K562 (cell line): Measurements from ENCODE around the gene CPEB1. TPM values are rescaled to one million over a fixed set of nuclear protein-coding genes. Genes with fewer than 3 reads are reported as not detected.
A peak's percentile ranks its signal among the peaks of the same experiment; 100 is the strongest.

ENCODE experiments used
- ATAC-seq: fragments of 200-7000 bp; cut with Tn5 transposase; 3 replicates; pipeline ENCODE4 v1.9.1; 2020; ENCODE audit warnings: moderate library complexity
- BruUV-seq: library from RNA; stranded (reverse); fragments of 400-500 nt; replicated peaks from 2 replicates; lab custom pipeline; 2021; lab: Mats Ljungman, UMichigan
- CTCF ChIA-PET: fragments of 300-600 bp; formaldehyde crosslinking; extraction: SDS; loops from one replicate; lab custom pipeline; 2021; ENCODE audit warnings: low intra/inter-chr PET ratio; lab: Yijun Ruan, JAX
- POLR2A ChIA-PET: fragments of 300-600, 350-650 bp; sonication (Branson Sonifier 250); formaldehyde crosslinking; extraction: SDS; loops from one replicate; lab custom pipeline; 2021; ENCODE audit warnings: antibody characterized with exemption, inconsistent platforms; lab: Yijun Ruan, JAX
- DNase-seq, 4 experiments: peaks; one replicate each; pipeline versions ENCODE4 v3.0.0 to v3.0.0-alpha.2; 2011 to 2018; ENCODE audit warnings: low spot score in 3 of 4, mixed read lengths in 3 of 4; ENCODE audit errors: extremely low read depth in 1 of 4
- FAIRE-seq: peaks from 2 replicates; lab custom pipeline; 2011; peaks lifted over from hg19 to GRCh38; lab: Jason Lieb, UNC
- H2AFZ ChIP-seq: 2 replicates; pipeline ENCODE4 v1.6.0; 2011; ENCODE audit warnings: low read depth, low read length, control low read depth, inconsistent platforms
- H3K27ac ChIP-seq: fragments of 200-600 bp; 3 replicates; pipeline ENCODE4 v1.8.0; 2011; ENCODE audit warnings: low read depth, mild to moderate bottlenecking, control low read depth, inconsistent platforms, low read length, moderate library complexity, mixed read lengths; ENCODE audit errors: extremely low read depth
- H3K27me3 ChIP-seq, 2 experiments: fragments of 300-600 bp in 1 of 2; 2 replicates in 1 of 2; 3 replicates in 1 of 2; pipeline versions ENCODE4 v1.6.0 to v1.8.0; 2011; ENCODE audit warnings: inconsistent platforms in 2 of 2, low read length in 2 of 2, mild to moderate bottlenecking in 1 of 2, mixed read lengths in 1 of 2, moderate library complexity in 1 of 2; ENCODE audit not compliant: control insufficient read depth in 2 of 2, insufficient read depth in 2 of 2
- H3K36me3 ChIP-seq: fragments of 300-600 bp; 3 replicates; pipeline ENCODE4 v1.8.0; 2011; ENCODE audit warnings: mild to moderate bottlenecking, low read length, inconsistent platforms; ENCODE audit not compliant: control insufficient read depth, insufficient read depth
- H3K4me1 ChIP-seq, 2 experiments: fragments of 200-600 bp in 1 of 2; replicated peaks in 1 of 2; 2 replicates in 1 of 2; 3 replicates in 1 of 2; pipeline versions ENCODE4 v1.5.1 to v1.8.0; 2011; ENCODE audit warnings: inconsistent platforms in 2 of 2, low read length in 2 of 2, mild to moderate bottlenecking in 1 of 2, mixed read lengths in 1 of 2, moderate library complexity in 1 of 2; ENCODE audit not compliant: control insufficient read depth in 2 of 2, insufficient read depth in 2 of 2
- H3K4me2 ChIP-seq: 2 replicates; pipeline ENCODE4 v1.6.1; 2011; ENCODE audit warnings: low read length, control low read depth, inconsistent platforms, mixed read lengths; ENCODE audit not compliant: insufficient read depth
- H3K4me3 ChIP-seq: fragments of 200-600 bp; sonication (generic), shearing (Covaris generic); 2 replicates; pipeline ENCODE4 v1.5.1; 2016; ENCODE audit warnings: control low read depth, inconsistent platforms
- H3K79me2 ChIP-seq: fragments of 200-600 bp; 3 replicates; pipeline ENCODE4 v1.8.0; 2011; ENCODE audit warnings: low read length, inconsistent platforms; ENCODE audit not compliant: control insufficient read depth, insufficient read depth
- H3K9ac ChIP-seq, 2 experiments: 2 replicates each; pipeline versions ENCODE4 v1.6.0 to v1.6.1; 2011; ENCODE audit warnings: low read depth in 2 of 2, low read length in 2 of 2, control low read depth in 1 of 2, inconsistent platforms in 1 of 2, mild to moderate bottlenecking in 1 of 2, mixed read lengths in 1 of 2; ENCODE audit not compliant: insufficient read depth in 1 of 2
- H3K9me1 ChIP-seq: one replicate; pipeline ENCODE4 v1.6.0; 2011; ENCODE audit warnings: inconsistent platforms, mild to moderate bottlenecking, low read length, moderate library complexity; ENCODE audit not compliant: control insufficient read depth, insufficient read depth
- H3K9me3 ChIP-seq: replicated peaks from 2 replicates; pipeline ENCODE4 v1.5.1; 2011; ENCODE audit warnings: low read depth, low read length, inconsistent platforms; ENCODE audit not compliant: control insufficient read depth, insufficient read depth
- H4K20me1 ChIP-seq: replicated peaks from 2 replicates; pipeline ENCODE4 v1.6.1; 2011; ENCODE audit warnings: low read length, inconsistent platforms, mixed read lengths; ENCODE audit not compliant: control insufficient read depth, insufficient read depth
- BRF1 ChIP-seq: IDR thresholded peaks from 3 replicates; pipeline ENCODE4 v1.6.1; 2011; ENCODE audit warnings: borderline replicate concordance, mild to moderate bottlenecking; ENCODE audit not compliant: insufficient read length; ENCODE audit errors: extremely low read depth
- ZNF133 ChIP-seq: fragments of 250-450 bp; sonication (Bioruptor Pico); IDR thresholded peaks from 2 replicates; pipeline ENCODE4 v1.4.0; 2020; ENCODE audit warnings: mild to moderate bottlenecking
- ZNF316 ChIP-seq: fragments of 450-650 bp; IDR thresholded peaks from 2 replicates; pipeline ENCODE4 v1.6.1; 2016
- WGBS: fragments of 100-300 bp; shearing (Covaris generic); methylation state at CpG from one replicate; pipeline ENCODE4 v1.1.6; 2016; ENCODE audit warnings: low coverage, mixed read lengths; ENCODE audit not compliant: insufficient coverage; ENCODE audit errors: missing lambda C conversion rate; 5-methylcytosine and 5-hydroxymethylcytosine counted together
- in situ Hi-C: fragments of 300-500 bp; cut with MboI; formaldehyde crosslinking; loops from 4 replicates; pipeline ENCODE4 v1.15.0; 2018; ENCODE audit warnings: inconsistent platforms, mixed read lengths
- intact Hi-C: fragments of 100-400 bp; cut with micrococcal nuclease; formaldehyde crosslinking; loops from 2 replicates; pipeline ENCODE4 v1.14.2; 2022
- polyA plus RNA-seq, 8 experiments: library from polyadenylated mRNA; depleted of rRNA in 4 of 8; stranded (reverse) in 5 of 8; unstranded in 3 of 8; fragments of >200 nt; fragmentation: Nextera tagmentation in 2 of 8; fragmentation: Illumina TruSeq in 1 of 8; extraction: Ambion mirVana in 2 of 8; extraction: Trizol in 1 of 8; gene quantifications; 2 replicates each; pipeline versions ENCODE4 v1.2.1 to v1.2.3, GENCODE V29; 2011 to 2014; ENCODE audit warnings: inconsistent platforms in 1 of 8, missing spikeins in 1 of 8
- total RNA-seq, 7 experiments: library from RNA; depleted of rRNA in 6 of 7; stranded (reverse); fragments of >200 nt in 6 of 7; fragmentation: Illumina TruSeq in 2 of 7; extraction: Trizol in 2 of 7; gene quantifications; 2 replicates each; pipeline versions ENCODE4 v1.2.1 to v1.2.3, GENCODE V29; 2011 to 2021; ENCODE audit warnings: low replicate concordance in 1 of 7
- TF ChIP-seq, protein P1 (sequence below): fragments of 450-650 bp; formaldehyde crosslinking; IDR thresholded peaks from 2 replicates; pipeline ENCODE4 v1.4.0; 2022; ENCODE audit warnings: mild to moderate bottlenecking, moderate library complexity
- TF ChIP-seq, protein P2 (sequence below): fragments of 250-450 bp; sonication (Bioruptor Pico); IDR thresholded peaks from 2 replicates; pipeline ENCODE4 v1.5.0; 2021

Gene CPEB1
- total and polyA plus RNA-seq, 9 of the 15 experiments (the other 6 are each of a cell fraction or from before 2014, with no cell fraction given) = 2.2 to 13.4 (median 9.7) TPM

DNA sequence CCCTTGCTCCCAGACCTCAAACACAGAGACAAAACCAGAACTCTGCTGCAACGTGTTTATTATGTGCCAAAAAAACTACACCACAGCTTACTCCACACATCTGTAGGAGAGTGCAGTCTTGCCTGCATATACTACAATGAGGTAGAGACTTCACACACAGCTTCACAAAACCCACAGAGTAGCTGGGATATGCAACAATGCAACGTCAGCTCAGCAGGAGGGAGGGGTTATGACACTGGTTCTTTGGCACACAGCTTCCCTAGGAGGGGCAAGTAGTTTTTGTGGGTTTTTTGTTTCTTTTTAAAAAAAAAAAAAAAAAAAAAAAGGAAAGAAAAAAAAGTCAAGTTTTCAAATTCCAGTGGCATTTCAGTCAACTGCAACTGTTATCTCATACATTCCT is 104.0 kb downstream of the CPEB1 start:
- Histone ChIP-seq H3K4me2 (no peak overlapping the region), H3K79me2 (peaks cover 31% of the 10 kb centered on the region), H3K9ac (no peak overlapping the region), H3K9me1 (peaks cover 2% of the 10 kb centered on the region), H3K9me3 (no peaks in the 10 kb centered on the region), H4K20me1 (peaks cover 17% of the 10 kb centered on the region), H3K36me3 (peaks cover 56% of the 10 kb centered on the region), H2AFZ (no peak overlapping the region), H3K4me1 (peaks cover 10 to 11% of the 10 kb centered on the region in 2 experiments; a peak in 4 of 5 replicates), H3K27ac (no peak overlapping the region), H3K27me3 (no peaks in the 10 kb centered on the region), H3K4me3 (no peak overlapping the region)
- ChIA-PET POLR2A (interaction anchor here (1.2 to 8.9 kb wide), 4 partner anchors 13 to 208 kb away, joined by 3 to 95 read pairs (median 19); no protein-coding TSS in a partner anchor), CTCF (no interaction called here)
- intact Hi-C loops (no loop called here), in situ Hi-C loops (no loop called here)
- BruUV-seq = no TSS peak
- no peak for TF ChIP-seq ZNF316
- no peak for TF ChIP-seq ZNF133 (CRISPR knock-in tag)
- TF ChIP-seq, protein P1, sequence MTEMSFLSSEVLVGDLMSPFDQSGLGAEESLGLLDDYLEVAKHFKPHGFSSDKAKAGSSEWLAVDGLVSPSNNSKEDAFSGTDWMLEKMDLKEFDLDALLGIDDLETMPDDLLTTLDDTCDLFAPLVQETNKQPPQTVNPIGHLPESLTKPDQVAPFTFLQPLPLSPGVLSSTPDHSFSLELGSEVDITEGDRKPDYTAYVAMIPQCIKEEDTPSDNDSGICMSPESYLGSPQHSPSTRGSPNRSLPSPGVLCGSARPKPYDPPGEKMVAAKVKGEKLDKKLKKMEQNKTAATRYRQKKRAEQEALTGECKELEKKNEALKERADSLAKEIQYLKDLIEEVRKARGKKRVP (CRISPR knock-in tag) = no peak
- no peak for TF ChIP-seq BRF1
- TF ChIP-seq, protein P2, sequence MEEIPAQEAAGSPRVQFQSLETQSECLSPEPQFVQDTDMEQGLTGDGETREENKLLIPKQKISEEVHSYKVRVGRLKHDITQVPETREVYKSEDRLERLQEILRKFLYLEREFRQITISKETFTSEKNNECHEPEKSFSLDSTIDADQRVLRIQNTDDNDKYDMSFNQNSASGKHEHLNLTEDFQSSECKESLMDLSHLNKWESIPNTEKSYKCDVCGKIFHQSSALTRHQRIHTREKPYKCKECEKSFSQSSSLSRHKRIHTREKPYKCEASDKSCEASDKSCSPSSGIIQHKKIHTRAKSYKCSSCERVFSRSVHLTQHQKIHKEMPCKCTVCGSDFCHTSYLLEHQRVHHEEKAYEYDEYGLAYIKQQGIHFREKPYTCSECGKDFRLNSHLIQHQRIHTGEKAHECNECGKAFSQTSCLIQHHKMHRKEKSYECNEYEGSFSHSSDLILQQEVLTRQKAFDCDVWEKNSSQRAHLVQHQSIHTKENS (CRISPR knock-in tag) = no peak
- DNase-seq = peak in 2 of 4 experiments; percentile 11
- no peak for FAIRE-seq
- WGBS = 64% methylated on average over 2 of the region's 2 CpGs
- no peak for ATAC-seq
